HEK293 (cell line): ENCODE measurements around the gene HSPBAP1.

Source experiments
- CTCF ChIA-PET: fragments of 350-600 bp; formaldehyde crosslinking; extraction: SDS; loops from one replicate; lab custom pipeline; 2021; ENCODE audit warnings: antibody characterized with exemption; lab: Yijun Ruan, JAX
- POLR2A ChIA-PET: fragments of 300-600 bp; formaldehyde crosslinking; extraction: SDS; loops from one replicate; lab custom pipeline; 2020; ENCODE audit warnings: antibody characterized with exemption, inconsistent platforms; lab: Yijun Ruan, JAX
- H3K27ac ChIP-seq: fragments of 200-500 bp; sonication (Bioruptor generic); 2 replicates; pipeline ENCODE4 v1.5.1; 2014; ENCODE audit warnings: low read depth, low read length, control low read depth, inconsistent platforms; ENCODE audit errors: extremely low read depth
- H3K36me3 ChIP-seq, 2 experiments: fragments of 200-500 bp in 1 of 2; sonication (Bioruptor generic) in 1 of 2; 1 replicate in 1 of 2; 2 replicates in 1 of 2; pipeline ENCODE4 v1.5.1; 2014 to 2017; ENCODE audit warnings: inconsistent platforms in 2 of 2, low read length in 2 of 2; ENCODE audit not compliant: control insufficient read depth in 2 of 2, insufficient read depth in 1 of 2
- H3K4me1 ChIP-seq: fragments of 200-500 bp; sonication (Bioruptor generic); 2 replicates; pipeline ENCODE4 v1.5.1; 2014; ENCODE audit warnings: mild to moderate bottlenecking, low read length, inconsistent platforms; ENCODE audit not compliant: control insufficient read depth, insufficient read depth
- H3K4me3 ChIP-seq: 2 replicates; pipeline ENCODE4 v1.5.1; 2011; ENCODE audit warnings: low read depth, mild to moderate bottlenecking, control low read depth, low read length, moderate library complexity
- H3K9me3 ChIP-seq: fragments of 200-500 bp; sonication (Bioruptor generic); 2 replicates; pipeline ENCODE4 v1.5.1; 2014; ENCODE audit warnings: low read depth, low read length, inconsistent platforms; ENCODE audit not compliant: control insufficient read depth, insufficient read depth
- GLIS1 ChIP-seq: fragments of 450-650 bp; formaldehyde crosslinking; IDR thresholded peaks from 2 replicates; pipeline ENCODE4 v1.5.1; 2016; ENCODE audit warnings: missing biosample characterization, missing genetic modification characterization
- MZF1 ChIP-seq: fragments of 450-650 bp; formaldehyde crosslinking; IDR thresholded peaks from 2 replicates; pipeline ENCODE4 v1.5.1; 2017; ENCODE audit warnings: missing biosample characterization, missing genetic modification characterization, borderline replicate concordance
- SCRT2 ChIP-seq: fragments of 450-650 bp; formaldehyde crosslinking; IDR thresholded peaks from 2 replicates; pipeline ENCODE4 v1.5.1; 2016; ENCODE audit warnings: missing biosample characterization, missing genetic modification characterization
- SP3 ChIP-seq: fragments of 450-650 bp; formaldehyde crosslinking; IDR thresholded peaks from 2 replicates; pipeline ENCODE4 v1.5.1; 2016; ENCODE audit warnings: missing biosample characterization, missing genetic modification characterization
- SP7 ChIP-seq: fragments of 450-650 bp; formaldehyde crosslinking; IDR thresholded peaks from 2 replicates; pipeline ENCODE4 v1.5.1; 2016; ENCODE audit warnings: missing biosample characterization, missing genetic modification characterization
- ZBTB1 ChIP-seq: fragments of 450-650 bp; formaldehyde crosslinking; IDR thresholded peaks from 2 replicates; pipeline ENCODE4 v1.5.1; 2016; ENCODE audit warnings: missing biosample characterization, missing genetic modification characterization
- ZBTB7A ChIP-seq: fragments of 450-650 bp; formaldehyde crosslinking; IDR thresholded peaks from 2 replicates; pipeline ENCODE4 v1.5.1; 2016; ENCODE audit warnings: low read depth, missing biosample characterization, missing genetic modification characterization
- ZIC2 ChIP-seq: fragments of 450-650 bp; formaldehyde crosslinking; IDR thresholded peaks from 2 replicates; pipeline ENCODE4 v1.5.1; 2016; ENCODE audit warnings: missing biosample characterization, missing genetic modification characterization
- ZNF112 ChIP-seq: fragments of 450-650 bp; formaldehyde crosslinking; IDR thresholded peaks from 2 replicates; pipeline ENCODE4 v1.5.0; 2017; ENCODE audit warnings: missing biosample characterization, missing genetic modification characterization
- ZNF248 ChIP-seq: fragments of 450-650 bp; formaldehyde crosslinking; IDR thresholded peaks from 2 replicates; pipeline ENCODE4 v1.5.1; 2017; ENCODE audit warnings: missing biosample characterization, missing genetic modification characterization
- ZNF398 ChIP-seq: fragments of 450-650 bp; formaldehyde crosslinking; IDR thresholded peaks from 2 replicates; pipeline ENCODE4 v1.5.1; 2017; ENCODE audit warnings: missing biosample characterization, missing genetic modification characterization
- ZNF549 ChIP-seq: fragments of 450-650 bp; IDR thresholded peaks from 2 replicates; pipeline ENCODE4 v1.5.1; 2018; ENCODE audit warnings: missing biosample characterization, missing genetic modification characterization, mild to moderate bottlenecking, inconsistent platforms, moderate library complexity
- ZNF707 ChIP-seq: fragments of 450-650 bp; formaldehyde crosslinking; IDR thresholded peaks from 2 replicates; pipeline ENCODE4 v1.5.1; 2016; ENCODE audit warnings: missing biosample characterization, missing genetic modification characterization
- TF ChIP-seq, protein P1 (sequence below): fragments of 450-650 bp; formaldehyde crosslinking; IDR thresholded peaks from 2 replicates; pipeline ENCODE4 v1.5.1; 2016; ENCODE audit warnings: missing biosample characterization, missing genetic modification characterization
- TF ChIP-seq, protein P2 (sequence below): fragments of 450-650 bp; formaldehyde crosslinking; IDR thresholded peaks from 2 replicates; pipeline ENCODE4 v1.5.1; 2016; ENCODE audit warnings: missing biosample characterization, missing genetic modification characterization

Gene HSPBAP1

GRCh38 chr3:122770521-122771202, 23.0 kb downstream of the HSPBAP1 start:
- H3K4me3 ChIP-seq, result no peak overlapping the region
- TF ChIP-seq ZNF112 (no peak), ZNF549 (tag by site-specific recombination) (no peak), SCRT2 (tag by site-specific recombination) (no peak), ZBTB1 (tag by site-specific recombination) (no peak)
- TF ChIP-seq, all 188 proteins: peak for 0
- Histone ChIP-seq H3K9me3 (no peaks in the 10 kb centered on the region), H3K4me1 (no peaks in the 10 kb centered on the region), H3K36me3 (peaks cover 0 to 5% of the 10 kb centered on the region in 2 experiments; a peak in 1 of 3 replicates), H3K27ac (no peak overlapping the region)
- CTCF ChIA-PET, result no interaction called here
- POLR2A ChIA-PET, result no interaction called here

GRCh38 chr3:122767540-122768372, 25.9 kb downstream of the HSPBAP1 start:
- CTCF ChIA-PET, result interaction anchor here (0.6 kb wide), 1 partner anchor 262 kb away, joined by 3 read pairs; no protein-coding TSS in a partner anchor
- no peaks in the 10 kb centered on the region for H3K4me1 ChIP-seq
- no peak overlapping the region for H3K4me3 ChIP-seq
- H3K27ac ChIP-seq, result no peak overlapping the region
- TF ChIP-seq, protein P1, sequence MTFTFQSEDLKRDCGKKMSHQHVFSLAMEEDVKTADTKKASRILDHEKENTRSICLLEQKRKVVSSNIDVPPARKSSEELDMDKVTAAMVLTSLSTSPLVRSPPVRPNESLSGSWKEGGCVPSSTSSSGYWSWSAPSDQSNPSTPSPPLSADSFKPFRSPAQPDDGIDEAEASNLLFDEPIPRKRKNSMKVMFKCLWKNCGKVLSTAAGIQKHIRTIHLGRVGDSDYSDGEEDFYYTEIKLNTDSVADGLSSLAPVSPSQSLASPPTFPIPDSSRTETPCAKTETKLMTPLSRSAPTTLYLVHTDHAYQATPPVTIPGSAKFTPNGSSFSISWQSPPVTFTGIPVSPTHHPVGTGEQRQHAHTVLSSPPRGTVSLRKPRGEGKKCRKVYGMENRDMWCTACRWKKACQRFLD (tag by site-specific recombination), result no peak
- no peaks in the 10 kb centered on the region for H3K36me3 ChIP-seq
- no peaks in the 10 kb centered on the region for H3K9me3 ChIP-seq
- POLR2A ChIA-PET, result no interaction called here

DNA sequence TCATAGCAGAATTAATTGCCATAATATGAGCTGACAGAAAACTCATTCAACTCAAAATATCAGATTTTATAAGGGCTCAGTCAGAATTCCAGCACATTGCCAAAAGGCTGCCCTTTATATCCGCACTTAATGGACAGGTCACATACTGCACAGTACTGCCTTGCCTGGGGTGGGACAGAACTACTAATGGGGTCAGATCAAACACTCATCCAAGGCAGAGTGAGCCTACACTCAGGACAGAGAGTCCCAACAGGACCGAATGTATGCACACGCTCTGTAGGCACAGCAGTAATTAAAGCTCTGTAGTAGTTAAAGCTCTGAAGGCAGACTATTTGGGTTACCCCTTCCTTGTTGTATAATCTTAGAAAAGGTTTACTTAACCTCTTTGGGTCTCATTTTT, 27.2 kb downstream of the HSPBAP1 start:
- no peaks in the 10 kb centered on the region for H3K36me3 ChIP-seq
- no peaks in the 10 kb centered on the region for H3K9me3 ChIP-seq
- POLR2A ChIA-PET, result no interaction called here
- no peak overlapping the region for H3K27ac ChIP-seq
- CTCF ChIA-PET, result interaction anchor here (0.6 to 1.2 kb wide), 2 partner anchors 11 to 724 kb away, joined by 4 to 7 read pairs; no protein-coding TSS in a partner anchor
- no peak overlapping the region for H3K4me3 ChIP-seq
- TF ChIP-seq ZNF398 (tag by site-specific recombination) (no peak), ZBTB7A (tag by site-specific recombination) (no peak), SCRT2 (tag by site-specific recombination) (no peak), ZNF248 (no peak), ZNF707 (no peak), MZF1 (tag by site-specific recombination) (no peak), SP7 (tag by site-specific recombination) (no peak)
- H3K4me1 ChIP-seq, result no peaks in the 10 kb centered on the region

GRCh38 chr3:122760453-122761271, 33.0 kb downstream of the HSPBAP1 start:
- ChIA-PET CTCF (interaction anchor here (0.6 kb wide), 2 partner anchors 362 to 1319 kb away, joined by 3 to 9 read pairs; no protein-coding TSS in a partner anchor), POLR2A (no interaction called here)

More at GRCh38 chr3:122760453-122761271, 33.0 kb downstream of the HSPBAP1 start:
- Histone ChIP-seq H3K36me3 (peaks cover 0 to 3% of the 10 kb centered on the region in 2 experiments; a peak in 1 of 3 replicates), H3K27ac (no peak overlapping the region), H3K4me1 (no peaks in the 10 kb centered on the region), H3K4me3 (no peak overlapping the region), H3K9me3 (no peaks in the 10 kb centered on the region)
- TF ChIP-seq SP3 (no peak), GLIS1 (tag by site-specific recombination) (peak; percentile 79), ZIC2 (peak; percentile 30; the same call in 1 of the 2 replicates)
- TF ChIP-seq, protein P2, sequence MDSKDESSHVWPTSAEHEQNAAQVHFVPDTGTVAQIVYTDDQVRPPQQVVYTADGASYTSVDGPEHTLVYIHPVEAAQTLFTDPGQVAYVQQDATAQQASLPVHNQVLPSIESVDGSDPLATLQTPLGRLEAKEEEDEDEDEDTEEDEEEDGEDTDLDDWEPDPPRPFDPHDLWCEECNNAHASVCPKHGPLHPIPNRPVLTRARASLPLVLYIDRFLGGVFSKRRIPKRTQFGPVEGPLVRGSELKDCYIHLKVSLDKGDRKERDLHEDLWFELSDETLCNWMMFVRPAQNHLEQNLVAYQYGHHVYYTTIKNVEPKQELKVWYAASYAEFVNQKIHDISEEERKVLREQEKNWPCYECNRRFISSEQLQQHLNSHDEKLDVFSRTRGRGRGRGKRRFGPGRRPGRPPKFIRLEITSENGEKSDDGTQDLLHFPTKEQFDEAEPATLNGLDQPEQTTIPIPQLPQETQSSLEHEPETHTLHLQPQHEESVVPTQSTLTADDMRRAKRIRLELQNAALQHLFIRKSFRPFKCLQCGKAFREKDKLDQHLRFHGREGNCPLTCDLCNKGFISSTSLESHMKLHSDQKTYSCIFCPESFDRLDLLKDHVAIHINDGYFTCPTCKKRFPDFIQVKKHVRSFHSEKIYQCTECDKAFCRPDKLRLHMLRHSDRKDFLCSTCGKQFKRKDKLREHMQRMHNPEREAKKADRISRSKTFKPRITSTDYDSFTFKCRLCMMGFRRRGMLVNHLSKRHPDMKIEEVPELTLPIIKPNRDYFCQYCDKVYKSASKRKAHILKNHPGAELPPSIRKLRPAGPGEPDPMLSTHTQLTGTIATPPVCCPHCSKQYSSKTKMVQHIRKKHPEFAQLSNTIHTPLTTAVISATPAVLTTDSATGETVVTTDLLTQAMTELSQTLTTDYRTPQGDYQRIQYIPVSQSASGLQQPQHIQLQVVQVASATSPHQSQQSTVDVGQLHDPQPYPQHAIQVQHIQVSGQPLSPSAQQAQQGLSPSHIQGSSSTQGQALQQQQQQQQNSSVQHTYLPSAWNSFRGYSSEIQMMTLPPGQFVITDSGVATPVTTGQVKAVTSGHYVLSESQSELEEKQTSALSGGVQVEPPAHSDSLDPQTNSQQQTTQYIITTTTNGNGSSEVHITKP (tag by site-specific recombination), result peak; percentile 71
